Lung (tissue), 12 donors: Measurements from ENCODE around the gene SMIM41. TPM values are rescaled to one million over a fixed set of nuclear protein-coding genes. Genes with fewer than 3 reads are reported as not detected.
"Not testable (repeated sequence)": the region's sequence is repeated elsewhere in the genome, so short reads cannot be mapped to it uniquely, and the experiment has no call there.

Experiments used
- ATAC-seq: fragments of 200-7000 bp; cut with Tn5 transposase; one replicate; pipeline ENCODE4 v1.9.1; 2020; ENCODE audit warnings: moderate number of reproducible peaks; ENCODE audit not compliant: insufficient read depth, low FRiP score
- DNase-seq, 3 donors: peaks; one replicate each; pipeline ENCODE4 v3.0.0-alpha.2; 2013 to 2017
- H3K27ac ChIP-seq, 2 donors: one replicate each; pipeline ENCODE4 v1.5.1; 2013; ENCODE audit warnings: mild to moderate bottlenecking in 2 of 2, moderate library complexity in 2 of 2, control low read depth in 1 of 2, inconsistent platforms in 1 of 2, low read depth in 1 of 2, low read length in 1 of 2
- H3K27me3 ChIP-seq, 3 donors: one replicate each; pipeline ENCODE4 v1.5.1; 2013; ENCODE audit warnings: low read length in 2 of 3; ENCODE audit not compliant: control insufficient read depth in 3 of 3, insufficient read depth in 3 of 3
- H3K36me3 ChIP-seq, 4 donors: one replicate each; pipeline ENCODE4 v1.5.1; 2013; ENCODE audit warnings: low read length in 4 of 4, mild to moderate bottlenecking in 1 of 4, moderate library complexity in 1 of 4; ENCODE audit not compliant: control insufficient read depth in 4 of 4, insufficient read depth in 4 of 4
- H3K4me1 ChIP-seq, 5 donors: one replicate each; pipeline ENCODE4 v1.5.1; 2013; ENCODE audit warnings: low read length in 5 of 5, mild to moderate bottlenecking in 2 of 5, moderate library complexity in 1 of 5; ENCODE audit not compliant: control insufficient read depth in 5 of 5, insufficient read depth in 5 of 5
- H3K4me3 ChIP-seq: one replicate; pipeline ENCODE4 v1.5.1; 2013; ENCODE audit warnings: mild to moderate bottlenecking, control low read depth, moderate library complexity
- H3K9ac ChIP-seq, 2 donors: one replicate each; pipeline ENCODE4 v1.5.1; 2013; ENCODE audit warnings: low read length in 2 of 2, control low read depth in 1 of 2; ENCODE audit not compliant: insufficient read depth in 1 of 2
- H3K9me3 ChIP-seq, 4 donors: one replicate each; pipeline ENCODE4 v1.5.1; 2013; ENCODE audit warnings: low read length in 3 of 4, mild to moderate bottlenecking in 1 of 4, moderate library complexity in 1 of 4; ENCODE audit not compliant: control insufficient read depth in 4 of 4, insufficient read depth in 3 of 4
- WGBS, 2 donors: extraction: QIAGEN DNeasy Blood & Tissue Kit; methylation state at CpG; one replicate each; pipeline ENCODE4 v1.1.7; 2013; 5-methylcytosine and 5-hydroxymethylcytosine counted together
- polyA plus RNA-seq, 2 donors: library from polyadenylated mRNA; stranded (reverse); fragments of 200-250 nt; gene quantifications; one replicate each; pipeline ENCODE4 v1.2.1, GENCODE V29; 2013
- total RNA-seq, 2 donors: library from RNA; depleted of rRNA in 1 of 2; stranded (reverse); fragments of >200 nt in 1 of 2; gene quantifications; one replicate each; pipeline ENCODE4 v1.2.1, GENCODE V29; 2014 to 2021
- TF ChIP-seq, protein P1 (sequence below): IDR thresholded peaks from 2 replicates; pipeline ENCODE4 v1.5.1; 2012; ENCODE audit warnings: mild to moderate bottlenecking; ENCODE audit errors: control extremely low read depth, extremely low read depth
- donor health status: control.
- donor health status: control.
- donor health status: Bipolar disorder and iron deficiency.
- donor health status: healthy.
- donor health status: DM: yes; HTN: yes; CAD: no.

Gene SMIM41
- total and polyA plus RNA-seq, 4 donors, result 1.9 to 7.6 (median 4.3) TPM

DNA sequence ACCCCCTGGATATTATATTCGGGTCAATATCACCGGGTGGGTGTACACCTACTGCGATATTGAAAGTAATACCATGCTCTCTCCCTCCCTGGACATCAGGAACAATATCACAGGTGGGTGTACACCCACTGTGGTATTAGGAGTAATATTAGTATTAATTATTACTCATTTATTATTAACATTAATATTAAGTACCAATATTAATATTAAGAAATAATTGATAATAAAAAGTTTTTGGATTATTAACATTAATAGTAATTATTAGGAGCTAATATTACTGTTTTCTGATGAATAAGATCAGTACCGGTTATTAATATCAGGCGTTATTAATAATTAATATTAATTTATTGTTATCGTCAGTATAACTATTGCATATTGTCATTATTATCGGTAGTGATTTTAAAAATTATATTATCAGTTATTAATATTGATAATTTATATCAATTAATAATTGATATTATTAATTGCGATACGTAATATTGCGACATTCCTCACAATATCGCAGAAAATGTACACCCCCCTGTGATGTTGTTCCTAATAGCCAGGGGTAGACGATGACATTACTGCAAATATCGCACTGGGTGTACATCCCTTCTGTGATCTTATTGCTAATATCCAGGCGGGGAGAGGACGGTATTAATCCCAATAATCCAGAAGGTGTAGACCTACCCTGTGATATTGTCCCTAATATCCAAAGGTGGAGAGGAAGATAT lies 17.0 kb downstream of the SMIM41 start:
- H3K9ac ChIP-seq, result no peak overlapping the region
- no peak overlapping the region for H3K27ac ChIP-seq
- H3K4me1 ChIP-seq, result no peaks in the 10 kb centered on the region
- no peak for DNase-seq
- no peaks in the 10 kb centered on the region for H3K27me3 ChIP-seq
- H3K9me3 ChIP-seq, result no peaks in the 10 kb centered on the region
- TF ChIP-seq, protein P1, sequence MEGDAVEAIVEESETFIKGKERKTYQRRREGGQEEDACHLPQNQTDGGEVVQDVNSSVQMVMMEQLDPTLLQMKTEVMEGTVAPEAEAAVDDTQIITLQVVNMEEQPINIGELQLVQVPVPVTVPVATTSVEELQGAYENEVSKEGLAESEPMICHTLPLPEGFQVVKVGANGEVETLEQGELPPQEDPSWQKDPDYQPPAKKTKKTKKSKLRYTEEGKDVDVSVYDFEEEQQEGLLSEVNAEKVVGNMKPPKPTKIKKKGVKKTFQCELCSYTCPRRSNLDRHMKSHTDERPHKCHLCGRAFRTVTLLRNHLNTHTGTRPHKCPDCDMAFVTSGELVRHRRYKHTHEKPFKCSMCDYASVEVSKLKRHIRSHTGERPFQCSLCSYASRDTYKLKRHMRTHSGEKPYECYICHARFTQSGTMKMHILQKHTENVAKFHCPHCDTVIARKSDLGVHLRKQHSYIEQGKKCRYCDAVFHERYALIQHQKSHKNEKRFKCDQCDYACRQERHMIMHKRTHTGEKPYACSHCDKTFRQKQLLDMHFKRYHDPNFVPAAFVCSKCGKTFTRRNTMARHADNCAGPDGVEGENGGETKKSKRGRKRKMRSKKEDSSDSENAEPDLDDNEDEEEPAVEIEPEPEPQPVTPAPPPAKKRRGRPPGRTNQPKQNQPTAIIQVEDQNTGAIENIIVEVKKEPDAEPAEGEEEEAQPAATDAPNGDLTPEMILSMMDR, result no peak
- no peak overlapping the region for H3K4me3 ChIP-seq
- H3K36me3 ChIP-seq, result no peaks in the 10 kb centered on the region
- ATAC-seq, result no peak
- WGBS, 2 donors, result 88 to 95% methylated on average over 15 of the region's 15 CpGs

DNA sequence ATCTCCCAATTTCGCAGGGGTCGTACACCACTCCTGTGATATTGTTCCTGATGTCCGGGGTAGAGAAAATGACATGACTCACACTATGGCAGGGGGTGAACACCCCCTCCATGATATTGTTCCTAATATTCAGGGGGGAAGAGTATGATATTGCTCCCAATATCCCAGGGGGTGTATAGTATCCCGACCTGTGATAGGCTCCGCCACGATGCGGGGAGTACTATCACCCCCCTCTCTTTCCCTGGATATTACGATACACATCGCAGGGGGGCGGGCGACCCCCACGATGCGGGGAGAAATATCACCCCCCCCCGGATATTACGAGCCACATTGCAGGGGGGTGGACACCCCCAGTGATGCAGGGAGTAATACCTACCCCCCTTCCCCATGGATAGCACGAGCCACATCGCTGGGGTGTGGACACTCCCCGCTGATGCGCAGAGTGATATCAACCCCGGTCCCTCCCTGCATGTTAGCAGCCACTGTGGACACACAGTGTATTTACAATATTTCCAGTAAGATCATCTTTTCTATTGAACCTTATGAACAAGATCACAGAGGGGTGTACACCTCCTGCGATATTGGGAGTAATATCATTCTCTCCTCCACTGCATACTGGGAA lies 17.7 kb downstream of the SMIM41 start:
- H3K27ac ChIP-seq, result no peak overlapping the region
- no peaks in the 10 kb centered on the region for H3K36me3 ChIP-seq
- no peak overlapping the region for H3K9ac ChIP-seq
- TF ChIP-seq, protein P1, result no peak
- no peak for DNase-seq
- no peaks in the 10 kb centered on the region for H3K4me1 ChIP-seq
- 88 to 89% methylated on average over 21 of the region's 21 CpGs for WGBS, 2 donors
- no peak for ATAC-seq
- H3K9me3 ChIP-seq, result no peaks in the 10 kb centered on the region
- H3K27me3 ChIP-seq, result no peaks in the 10 kb centered on the region
- no peak overlapping the region for H3K4me3 ChIP-seq

DNA sequence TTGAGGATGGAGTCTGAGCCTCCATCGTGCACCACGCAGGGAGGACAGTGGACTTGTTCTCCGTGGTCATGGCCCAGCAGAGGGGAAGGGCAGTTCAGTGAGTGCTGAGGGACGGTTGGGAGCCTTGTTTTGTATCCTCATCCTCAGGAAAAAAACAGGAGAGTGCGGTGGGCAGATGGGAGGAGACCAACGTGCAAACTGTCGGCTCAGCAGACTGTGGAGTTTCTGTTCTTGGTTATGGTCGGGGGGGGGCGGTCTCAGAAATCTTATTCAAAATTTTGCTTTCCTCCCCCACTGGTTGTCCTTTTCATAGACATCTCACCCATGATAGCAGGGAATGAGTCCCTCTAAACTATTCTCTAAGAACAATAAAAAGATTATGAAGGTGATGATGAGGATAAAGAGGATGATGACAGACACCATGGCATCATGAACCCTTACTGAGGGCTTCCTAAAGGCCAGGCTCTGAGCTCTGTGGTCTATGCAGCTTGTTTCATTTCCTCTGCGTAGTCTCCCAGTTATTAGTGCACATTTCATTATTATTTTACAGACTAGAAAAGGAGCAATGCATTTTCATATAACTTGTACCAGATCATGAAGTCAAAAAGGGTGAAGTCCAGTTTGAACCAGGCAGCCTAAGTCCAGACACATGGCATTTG lies 25.1 kb downstream of the SMIM41 start:
- ATAC-seq, H3K4me1 ChIP-seq, DNase-seq, H3K9ac ChIP-seq, H3K36me3 ChIP-seq, H3K4me3 ChIP-seq, H3K27me3 ChIP-seq, H3K9me3 ChIP-seq, H3K27ac ChIP-seq: not testable (repeated sequence)
- 64 to 69% methylated on average over 10 of the region's 10 CpGs for WGBS, 2 donors

DNA sequence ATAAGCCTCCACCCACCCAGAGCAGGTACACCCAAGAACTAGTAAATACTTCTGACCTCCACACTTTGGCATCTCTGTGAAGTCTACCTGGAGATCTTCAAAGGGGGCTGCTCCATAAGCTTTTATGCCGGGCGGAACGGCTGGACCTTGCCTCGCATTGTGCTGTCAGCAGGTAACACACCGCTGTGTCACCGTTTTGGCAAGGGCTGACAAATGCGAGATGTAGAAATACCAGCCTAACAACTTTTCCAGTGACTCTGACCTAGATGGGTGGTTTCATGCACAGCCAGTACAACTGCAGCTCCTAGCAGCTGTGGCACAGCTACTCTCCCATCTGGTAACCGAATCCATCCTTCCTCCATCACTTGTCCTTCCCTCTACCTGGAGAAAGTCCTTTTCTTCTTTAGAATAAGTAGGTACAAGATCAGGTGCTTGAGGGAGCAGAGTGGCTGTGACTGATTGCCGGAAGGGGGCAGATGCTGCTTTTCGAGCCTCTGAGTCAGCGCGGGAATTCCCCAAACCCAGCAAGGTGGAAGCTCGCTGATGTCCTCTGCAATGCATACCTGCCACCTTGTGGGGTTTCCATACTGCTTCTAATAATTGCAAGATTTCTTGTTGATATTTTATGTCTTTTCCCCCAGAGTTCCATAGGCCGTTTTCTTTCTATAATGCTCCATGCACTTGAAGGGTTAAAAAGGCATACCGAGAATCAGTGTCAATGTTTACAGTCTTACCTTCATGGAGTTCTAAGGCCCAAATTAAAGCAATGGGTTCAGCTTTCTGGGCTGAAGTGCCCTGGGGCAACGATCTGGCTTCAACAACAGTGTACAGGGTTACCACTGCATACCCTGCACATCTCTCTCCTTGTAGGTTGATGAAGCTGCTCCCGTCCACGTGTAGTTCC lies 37.0 kb downstream of the SMIM41 start:
- peak overlapping the region in 1 of 2 donors; percentile 14 for H3K27ac ChIP-seq
- not testable (repeated sequence) for H3K9me3 ChIP-seq, H3K4me3 ChIP-seq, ATAC-seq, H3K36me3 ChIP-seq, H3K9ac ChIP-seq, H3K4me1 ChIP-seq, H3K27me3 ChIP-seq
- peak; percentile 59 to 78 (median 75) for DNase-seq
- 56 to 65% methylated on average over 18 of the region's 18 CpGs for WGBS, 2 donors

DNA sequence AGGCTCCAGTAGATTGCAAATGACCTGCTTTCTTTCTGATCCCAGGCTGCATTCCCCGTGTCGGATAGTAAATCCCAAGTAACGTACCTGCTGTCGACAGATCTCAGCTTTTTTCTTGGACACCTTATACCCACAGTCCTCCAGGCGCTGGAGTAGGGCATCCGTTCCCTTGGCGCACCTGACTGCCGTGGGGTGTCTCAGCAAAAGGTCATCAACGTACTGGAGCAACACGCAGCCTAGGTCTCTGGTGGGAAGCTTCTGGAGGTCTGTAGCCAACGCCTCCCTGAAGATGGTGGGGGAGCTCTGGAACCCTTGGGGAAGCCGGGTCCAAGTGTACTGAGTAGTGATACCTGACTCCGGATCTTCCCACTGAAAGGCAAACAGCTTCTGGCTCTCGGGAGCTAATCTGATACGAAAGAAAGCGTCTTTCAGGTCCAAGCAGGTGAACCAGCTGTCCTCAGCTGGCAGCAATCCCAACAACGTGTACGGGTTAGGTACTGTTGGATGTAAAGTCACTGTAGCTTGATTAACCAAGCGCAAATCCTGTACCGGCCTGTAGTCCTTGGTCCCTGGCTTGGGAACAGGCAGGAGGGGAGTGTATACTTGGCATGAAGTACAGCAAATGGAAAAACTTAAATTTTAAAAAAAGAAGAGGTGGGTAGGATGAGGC lies 38.4 kb downstream of the SMIM41 start:
- H3K9ac ChIP-seq, H3K36me3 ChIP-seq, H3K27me3 ChIP-seq, ATAC-seq, H3K4me3 ChIP-seq, H3K4me1 ChIP-seq, H3K9me3 ChIP-seq, H3K27ac ChIP-seq, DNase-seq: not testable (repeated sequence)
- 92 to 93% methylated on average over 20 of the region's 20 CpGs for WGBS, 2 donors
